HG02943 (cell line): ENCODE data around the gene ZSCAN16.

Experiments used
- ATAC-seq: cut with Tn5 transposase; IDR thresholded peaks from one replicate; pipeline ENCODE4 v1.9.1; 2021; ENCODE audit warnings: mild to moderate bottlenecking, low read depth, moderate library complexity; ENCODE audit not compliant: unreplicated experiment

Gene ZSCAN16

GRCh38 chr6:28167068-28167467 lies 42.7 kb downstream of the ZSCAN16 start:
- no peak for ATAC-seq

- no peak for ATAC-seq
Observed at GRCh38 chr6:28167926-28168325, 43.5 kb downstream of the ZSCAN16 start.

- ATAC-seq = no peak
Observed at GRCh38 chr6:28171271-28171670, 46.9 kb downstream of the ZSCAN16 start.

- no peak for ATAC-seq
Observed at GRCh38 chr6:28172006-28172405, 47.6 kb downstream of the ZSCAN16 start.

GRCh38 chr6:28176373-28176772 lies 52.0 kb downstream of the ZSCAN16 start:
- no peak for ATAC-seq
